NCI-H345 treated with DMSO at 0.1 percent for 48 hours (cell line): ENCODE data around the gene NDUFS2.

Experiments used
- DNase-seq: peaks from one replicate; lab custom pipeline; 2025; ENCODE audit not compliant: unreplicated experiment; lab: John Stamatoyannopoulos, UW

NDUFS2 gene

DNA sequence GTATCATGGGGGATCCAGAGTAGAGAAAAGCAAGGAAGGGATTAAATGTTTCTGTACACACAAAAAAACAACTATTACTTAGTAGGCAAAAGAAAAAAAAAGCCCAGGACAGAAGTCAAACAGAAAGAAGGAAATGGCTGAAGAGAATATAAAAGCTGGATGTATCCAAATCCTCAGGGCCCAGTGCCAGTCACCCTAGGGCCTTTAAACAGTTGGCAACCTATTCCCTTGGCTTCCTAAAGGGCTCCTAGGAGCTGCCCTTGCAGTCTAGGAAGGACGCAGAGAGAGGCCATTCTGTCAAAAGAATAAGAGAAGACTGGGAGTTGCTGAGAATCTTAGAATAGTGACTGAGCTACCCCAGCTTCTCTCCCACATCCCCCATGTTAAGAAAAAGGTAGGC lies 29.8 kb upstream of the NDUFS2 start:
- no peak for DNase-seq

- DNase-seq: no peak
Observed at GRCh38 chr1:161172776-161173376, 29.3 kb upstream of the NDUFS2 start.

GRCh38 chr1:161173711-161174110 lies 28.5 kb upstream of the NDUFS2 start:
- DNase-seq: no peak

DNA sequence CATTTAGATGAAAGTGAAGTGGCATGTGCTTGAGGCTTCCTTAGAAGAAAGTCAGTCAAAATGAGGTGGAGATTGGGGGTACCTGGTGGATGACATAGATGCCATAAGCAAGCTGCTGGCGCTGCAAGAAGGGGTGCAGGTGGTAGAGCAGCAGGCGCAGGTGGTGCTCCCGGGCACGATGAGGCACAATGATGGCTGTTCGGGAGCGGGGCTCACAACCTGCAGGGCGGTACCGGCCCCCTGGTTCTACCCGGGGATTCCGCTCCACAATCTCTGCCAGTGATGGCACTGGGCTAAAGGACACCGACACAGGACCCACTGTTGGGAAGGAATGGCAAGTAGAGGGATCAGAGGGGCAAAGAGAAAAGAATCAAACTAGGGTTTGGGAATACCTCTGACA lies 27.3 kb upstream of the NDUFS2 start:
- DNase-seq: no peak

GRCh38 chr1:161175771-161176453 lies 26.3 kb upstream of the NDUFS2 start:
- DNase-seq: no peak

DNA sequence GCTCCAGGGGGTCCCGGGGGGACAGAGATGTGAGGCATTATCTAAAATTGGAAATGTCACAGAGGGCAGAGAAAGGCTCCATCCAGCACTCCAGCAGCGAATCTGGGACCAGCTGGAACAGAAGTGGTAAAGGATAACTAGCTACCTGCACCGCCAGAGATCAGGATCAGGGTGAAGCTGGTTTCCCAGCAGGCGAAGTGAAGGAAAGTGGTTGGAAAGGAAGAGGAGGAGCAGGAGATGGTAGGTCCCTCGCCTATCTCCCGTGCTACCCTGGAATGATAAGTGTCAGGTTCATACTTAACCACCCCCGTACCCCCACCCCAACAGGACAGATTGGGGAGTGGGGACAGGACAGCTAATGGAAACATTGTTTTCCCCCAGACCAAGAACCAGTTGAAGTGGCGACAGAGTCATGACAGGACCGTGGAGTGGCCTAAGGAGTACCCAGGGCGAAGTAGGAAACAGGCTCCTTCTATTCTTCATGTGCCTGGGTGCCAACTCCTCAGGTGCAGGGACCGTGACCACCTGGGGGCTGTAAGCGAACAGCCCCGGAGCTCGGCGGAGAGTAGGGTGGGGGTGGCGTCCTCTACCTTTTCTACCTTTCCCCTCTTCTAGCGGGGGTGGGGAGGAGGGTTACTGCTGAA lies 25.6 kb upstream of the NDUFS2 start:
- no peak for DNase-seq

- peak; percentile 76 for DNase-seq
Observed at GRCh38 chr1:161177112-161177935, 24.8 kb upstream of the NDUFS2 start, which contains the start of gene B4GALT3. Gene B4GALT3, minus strand, starts transcription at chr1:161177507. Its CDS starts 1,447 bp downstream, at chr1:161176060.

DNA sequence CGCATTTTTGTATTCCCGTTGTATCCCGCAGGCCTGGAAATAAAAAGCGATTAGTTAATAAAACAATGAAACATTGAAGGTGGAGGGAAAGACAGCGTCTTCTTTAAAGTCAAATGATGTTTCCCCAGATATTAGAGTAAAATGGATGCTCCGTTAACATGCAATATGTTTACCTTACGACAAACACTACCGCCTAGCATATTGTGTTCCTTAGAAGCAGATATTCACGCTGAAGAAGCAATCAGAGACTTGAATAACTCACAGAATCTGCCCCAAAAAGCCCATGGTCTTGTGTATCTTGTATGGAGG lies 24.3 kb upstream of the NDUFS2 start:
- no peak for DNase-seq

DNA sequence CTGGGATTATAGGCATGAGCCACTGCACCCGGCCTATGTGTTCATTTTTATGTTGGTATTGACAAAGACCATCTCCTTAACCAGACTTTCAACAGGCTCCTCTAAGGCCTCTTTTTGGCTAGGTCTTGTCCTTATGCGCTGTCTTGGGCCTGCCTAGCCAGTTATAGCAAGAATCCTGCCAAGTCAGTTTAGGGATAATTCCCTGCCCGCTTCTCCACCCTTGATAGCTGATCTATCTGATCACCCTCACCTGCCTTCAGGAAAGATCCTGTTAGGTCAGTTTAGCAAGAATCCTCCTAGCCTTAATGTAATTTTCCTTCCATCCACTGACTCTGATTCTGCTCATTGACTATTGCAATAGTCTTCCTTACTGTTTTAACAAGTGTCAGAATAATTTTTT lies 22.5 kb upstream of the NDUFS2 start:
- no peak for DNase-seq

GRCh38 chr1:161180639-161181038 lies 21.5 kb upstream of the NDUFS2 start:
- DNase-seq: no peak

GRCh38 chr1:161182214-161182613 lies 20.0 kb upstream of the NDUFS2 start:
- no peak for DNase-seq

DNA sequence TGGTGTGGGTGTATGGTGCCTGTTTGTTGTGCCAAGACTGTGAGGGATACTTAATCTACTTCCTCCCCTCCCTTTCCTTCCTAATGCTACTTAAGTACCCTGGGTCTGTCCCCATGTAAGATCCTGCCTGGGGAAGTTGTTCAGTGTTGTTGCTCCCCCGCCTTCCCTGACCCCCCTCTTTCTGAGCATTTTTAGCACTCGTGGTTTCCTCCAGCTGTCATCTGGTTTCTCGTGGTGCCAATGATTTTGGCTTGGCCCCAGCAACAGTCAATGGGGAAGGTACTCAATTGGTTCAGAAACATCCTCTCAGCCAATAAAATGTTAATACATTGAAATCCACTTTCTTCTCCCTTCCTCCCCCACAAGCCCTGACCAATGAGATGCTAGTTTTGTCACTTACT lies 16.9 kb upstream of the NDUFS2 start:
- no peak for DNase-seq

GRCh38 chr1:161185732-161186311 lies 16.3 kb upstream of the NDUFS2 start:
- no peak for DNase-seq

DNA sequence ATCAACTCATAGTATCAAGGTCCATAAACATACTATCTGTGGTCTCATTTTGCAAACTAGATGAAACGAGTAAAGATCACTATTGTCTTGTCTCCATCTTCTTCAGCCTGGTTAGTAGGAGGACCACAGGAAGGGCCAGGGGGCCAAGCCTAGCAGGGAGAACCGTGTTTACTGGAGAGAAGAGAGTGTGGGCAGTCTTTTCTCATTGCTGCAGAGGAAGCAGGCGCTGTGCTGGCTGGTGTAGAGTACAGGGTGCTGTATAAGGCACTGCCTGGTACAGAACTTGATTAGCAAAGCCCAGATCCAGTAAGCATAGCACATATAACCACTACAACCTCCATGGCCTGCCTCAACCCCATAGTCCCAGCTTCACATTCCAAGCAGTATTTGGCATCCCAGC lies 14.9 kb upstream of the NDUFS2 start:
- DNase-seq: no peak

- no peak for DNase-seq
Observed at GRCh38 chr1:161188381-161188780, 13.8 kb upstream of the NDUFS2 start.

DNA sequence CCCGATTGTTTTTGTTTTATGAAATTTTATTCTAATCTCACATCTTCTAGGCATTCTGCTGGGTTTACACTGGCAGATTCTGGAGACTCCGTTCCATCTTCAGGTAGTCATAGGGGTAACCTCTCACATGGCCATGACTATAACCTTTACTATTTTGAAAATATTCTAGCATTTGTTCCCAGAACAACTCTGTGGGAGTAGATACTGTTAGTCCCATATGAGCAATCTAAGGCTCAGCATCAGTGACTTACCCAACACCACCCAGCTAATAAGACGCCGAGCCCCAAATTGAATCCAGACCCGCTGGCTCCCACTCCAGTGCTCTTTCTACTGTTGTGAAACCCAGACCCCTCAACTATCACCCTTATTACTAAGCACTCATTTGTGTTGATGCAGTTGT lies 13.1 kb upstream of the NDUFS2 start:
- DNase-seq: no peak

DNA sequence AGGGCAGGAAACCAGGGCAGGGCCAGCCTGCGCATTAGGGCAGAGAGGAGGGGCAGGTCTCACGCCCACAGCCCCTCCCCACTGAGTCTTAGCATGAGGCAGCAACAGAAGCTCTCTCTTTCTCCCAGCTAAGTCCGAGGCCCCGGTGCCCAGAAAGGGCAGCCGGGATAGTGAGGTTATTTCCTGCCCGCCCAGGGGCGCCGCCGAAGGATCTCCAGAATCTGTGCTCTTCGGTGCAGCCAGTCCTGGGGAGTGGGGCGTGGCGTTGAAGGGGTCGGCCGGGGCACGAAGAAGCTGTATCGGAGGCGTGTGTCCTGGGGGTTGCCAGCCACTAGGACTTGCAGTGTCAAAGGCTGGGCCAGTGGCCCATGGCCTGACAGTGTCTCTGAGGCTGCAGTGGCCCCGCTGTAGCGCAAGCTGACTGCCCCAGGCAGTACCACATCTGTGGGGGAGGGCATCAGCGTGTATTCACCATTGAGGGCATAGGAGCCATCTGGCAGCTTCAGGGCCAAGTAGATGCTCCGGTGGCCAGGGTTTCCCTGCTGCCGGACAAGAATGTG lies 11.1 kb upstream of the NDUFS2 start:
- no peak for DNase-seq

- DNase-seq: no peak
Observed at GRCh38 chr1:161191971-161192370, 10.2 kb upstream of the NDUFS2 start.

GRCh38 chr1:161192476-161193465 lies 9.4 kb upstream of the NDUFS2 start:
- DNase-seq: peak; percentile 52
